ENCODE measurements around the gene GCNT3.
A peak's percentile ranks its signal among the peaks of the same experiment; 100 is the strongest.

The GCNT3 gene
- total RNA-seq: 0 to 0.15 (median 0) reads per million in 4 donors

DNA sequence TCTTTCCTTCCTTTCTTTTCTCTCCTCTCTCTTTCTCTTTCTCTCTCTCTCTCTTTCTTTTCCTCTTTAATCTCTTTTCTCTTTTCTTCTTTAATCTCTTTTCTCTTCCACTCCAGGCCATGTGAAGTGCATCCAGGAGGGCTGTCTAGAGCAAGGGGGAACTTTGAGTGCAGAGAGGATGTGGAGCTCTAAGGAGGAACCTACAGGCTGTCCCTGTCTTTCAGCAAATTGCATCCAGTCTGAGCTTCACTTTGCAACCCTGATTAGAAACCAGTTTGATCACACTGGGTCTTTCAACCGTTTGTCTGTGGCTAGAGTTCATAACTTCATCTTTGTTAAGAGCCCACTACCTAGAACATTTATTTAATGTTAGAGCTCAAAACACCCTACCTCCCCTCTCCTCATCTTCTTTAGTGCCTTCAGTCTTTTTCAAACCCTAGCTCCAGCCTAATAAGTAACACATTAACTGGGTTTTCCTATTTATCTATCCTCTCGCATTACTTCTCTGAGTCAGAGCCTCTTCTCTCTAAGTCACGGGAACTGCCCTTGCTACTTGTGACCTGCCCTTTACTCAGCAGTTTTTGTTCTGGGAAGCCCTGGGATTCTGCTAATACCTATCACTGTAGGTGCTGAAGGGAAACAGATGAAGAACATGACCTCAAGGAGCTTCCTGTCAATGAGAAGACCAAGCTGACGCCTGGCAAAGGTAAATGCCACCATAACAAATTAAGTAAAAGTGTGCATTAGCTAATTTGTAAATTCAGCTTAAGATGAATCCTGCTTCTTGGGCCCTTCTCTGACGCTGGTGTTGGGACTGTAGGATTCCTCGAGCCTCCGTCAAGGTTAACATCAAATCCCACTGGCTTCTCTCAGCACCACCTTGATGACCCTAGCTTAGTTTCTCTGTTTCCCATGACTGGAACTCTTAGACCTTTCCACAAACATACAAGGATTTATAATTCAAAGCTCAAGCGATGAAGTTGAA is at the start of gene GCNT3:
Gene GCNT3 (plus strand): TSS at position 508 of the 985 bp plus-strand sequence. CDS start 6,456 bp downstream, outside the sequence.
- DNase-seq: no peak

GRCh38 chr15:59562448-59563186 is 49.0 kb upstream of the GCNT3 start:
- no peak for DNase-seq

DNA sequence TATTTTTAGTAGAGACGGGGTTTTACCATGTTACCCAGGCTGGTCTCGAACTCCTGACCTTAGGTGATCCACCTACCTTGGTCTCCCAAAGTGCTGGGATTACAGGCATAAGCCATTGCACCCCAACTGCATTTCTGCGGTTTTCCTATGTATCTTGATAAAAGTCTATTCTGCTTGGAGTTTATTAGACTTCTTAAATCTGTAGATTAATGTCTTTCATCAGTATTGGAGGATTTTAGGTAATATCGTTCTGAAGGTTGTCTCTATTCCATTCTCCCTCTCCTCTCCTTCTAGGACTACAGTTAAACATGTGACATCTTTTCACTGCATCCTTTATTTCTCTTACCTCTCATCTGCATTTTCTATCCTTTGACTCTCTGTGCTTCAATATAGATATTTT is 46.3 kb upstream of the GCNT3 start:
- DNase-seq: no peak

DNA sequence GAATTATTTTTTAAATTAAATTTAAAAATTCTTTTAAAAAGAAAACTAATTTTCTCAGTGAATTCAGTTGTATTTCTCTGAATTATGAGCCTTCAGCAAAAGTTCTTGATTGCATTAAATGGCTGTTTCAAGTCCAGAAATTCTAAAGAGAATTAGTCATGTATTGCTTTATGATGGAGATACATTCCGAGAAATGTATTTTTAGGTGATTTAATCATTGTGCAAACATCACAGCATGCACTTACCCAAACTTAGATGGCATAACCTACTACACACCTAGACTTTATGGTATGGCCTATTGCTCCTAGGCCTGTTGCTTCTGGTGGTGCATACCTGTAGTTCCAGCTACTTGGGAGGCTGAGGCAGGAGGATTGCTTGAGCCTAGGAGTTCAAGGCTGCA is 44.3 kb upstream of the GCNT3 start:
- no peak for DNase-seq

DNA sequence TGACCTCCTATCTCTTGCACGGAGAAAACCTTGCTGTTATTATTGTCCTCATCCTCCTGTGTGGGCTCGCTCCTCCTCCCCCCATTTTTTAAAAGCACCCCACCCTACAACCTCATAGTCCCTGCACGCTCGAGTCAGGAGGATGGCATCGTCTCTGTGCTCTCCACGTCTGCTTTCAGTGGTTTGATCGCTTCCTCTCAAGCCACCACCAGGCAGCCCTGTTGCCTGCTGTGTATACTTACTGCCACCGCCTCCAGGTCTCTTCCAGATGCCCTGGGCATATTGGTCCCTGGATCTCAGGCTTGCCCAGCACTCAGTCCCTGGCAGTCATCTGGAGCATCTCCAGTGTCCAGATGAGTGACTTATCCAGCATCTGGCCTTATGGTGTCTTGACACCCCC is 42.1 kb upstream of the GCNT3 start:
- no peak for DNase-seq

DNA sequence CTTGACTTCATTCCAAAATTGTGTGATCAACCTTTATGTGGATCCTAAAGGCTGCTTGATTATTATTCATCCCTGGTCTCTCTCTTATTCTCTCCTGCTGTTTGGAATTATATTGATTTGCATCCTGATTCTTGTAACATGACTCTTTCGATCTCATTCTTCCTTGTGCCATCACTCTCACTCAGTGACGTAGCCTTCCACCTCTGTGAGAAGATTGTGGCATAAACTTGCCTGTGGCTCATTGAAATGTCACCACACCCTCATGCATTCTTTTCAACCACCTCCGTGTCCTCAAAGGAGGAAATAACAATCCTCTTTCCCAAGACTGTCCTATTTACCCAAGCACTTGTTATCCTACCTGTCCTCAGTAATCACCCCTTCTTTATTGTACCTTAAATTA is 41.3 kb upstream of the GCNT3 start:
- no peak for DNase-seq

DNA sequence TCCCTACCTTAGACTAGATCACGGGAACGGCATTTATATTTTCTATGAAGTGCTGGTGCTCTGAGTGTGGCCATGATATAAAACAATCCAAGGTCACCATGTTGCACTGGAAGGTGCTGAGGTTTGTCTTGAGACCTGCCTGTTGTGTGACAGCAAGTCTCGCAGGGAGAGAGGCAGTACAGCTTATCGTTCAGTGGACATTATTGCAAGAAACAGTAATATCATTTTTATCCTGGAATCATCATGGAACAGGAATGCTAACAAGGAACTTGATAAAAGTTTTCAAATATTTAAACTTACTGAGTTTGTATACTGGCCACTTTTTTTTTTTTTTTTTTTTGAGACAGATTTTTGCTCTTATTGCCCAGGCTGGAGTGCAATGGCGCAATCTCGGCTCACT is 40.0 kb upstream of the GCNT3 start:
- no peak for DNase-seq

DNA sequence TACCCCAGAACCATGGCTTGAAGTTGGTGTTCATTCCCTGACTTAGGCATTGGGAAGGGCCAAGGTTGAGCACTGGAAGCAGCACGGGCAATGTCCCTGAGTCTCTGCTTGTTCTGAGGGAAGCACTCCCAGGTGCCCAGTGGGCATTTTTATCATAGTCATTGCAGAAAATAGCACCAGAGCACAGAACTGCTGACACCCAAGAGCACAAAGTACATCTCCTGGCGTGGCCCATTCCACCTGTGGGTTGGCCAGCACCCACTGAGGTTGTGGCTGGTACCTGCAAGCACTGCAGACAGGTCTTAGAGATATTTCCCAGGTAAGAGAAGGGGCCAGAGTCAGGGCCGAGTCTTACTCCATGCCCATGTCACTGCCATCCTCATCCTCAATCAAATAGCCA is 28.5 kb upstream of the GCNT3 start:
- DNase-seq: no peak

DNA sequence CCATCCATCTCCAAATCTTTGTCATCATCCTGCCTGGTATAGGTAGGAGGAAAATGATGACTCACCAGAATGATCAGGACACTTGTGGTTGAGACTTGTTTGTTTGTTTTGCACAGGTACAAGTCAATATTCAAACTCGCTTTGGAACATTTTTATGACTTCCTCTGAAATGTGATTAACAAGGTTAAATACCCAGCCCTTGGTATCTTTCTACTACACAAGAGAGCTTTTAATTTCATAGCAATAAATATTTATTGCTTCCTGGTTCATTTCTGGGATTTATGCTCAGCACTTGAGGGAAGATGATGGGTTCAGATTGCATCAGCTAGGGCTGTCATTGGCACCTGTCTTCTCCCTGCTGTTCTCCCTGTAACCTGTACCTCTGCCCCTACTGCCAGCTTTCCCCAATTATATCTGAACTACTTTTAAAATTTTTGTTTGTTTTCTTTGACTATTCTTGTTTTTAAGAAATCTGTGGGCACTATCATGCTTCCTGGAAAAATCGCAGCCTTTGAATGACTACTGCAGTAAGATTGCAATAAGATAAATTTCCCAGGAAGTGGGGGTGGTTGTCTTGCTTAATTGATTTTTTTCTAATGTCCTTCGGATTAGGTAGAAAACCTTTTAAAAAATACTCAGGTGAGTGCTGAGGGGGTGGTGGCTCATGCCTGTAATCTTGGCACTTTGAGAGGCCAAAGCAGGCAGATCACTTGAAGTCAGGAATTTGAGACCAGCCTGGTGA is 24.3 kb upstream of the GCNT3 start:
- no peak for DNase-seq

GRCh38 chr15:59590027-59590426 is 21.6 kb upstream of the GCNT3 start:
- peak in 1 of 5 donors; percentile 74 for DNase-seq

- peak in 1 of 5 donors; percentile 8 for DNase-seq
Measured at GRCh38 chr15:59591356-59591755, 20.2 kb upstream of the GCNT3 start.

DNA sequence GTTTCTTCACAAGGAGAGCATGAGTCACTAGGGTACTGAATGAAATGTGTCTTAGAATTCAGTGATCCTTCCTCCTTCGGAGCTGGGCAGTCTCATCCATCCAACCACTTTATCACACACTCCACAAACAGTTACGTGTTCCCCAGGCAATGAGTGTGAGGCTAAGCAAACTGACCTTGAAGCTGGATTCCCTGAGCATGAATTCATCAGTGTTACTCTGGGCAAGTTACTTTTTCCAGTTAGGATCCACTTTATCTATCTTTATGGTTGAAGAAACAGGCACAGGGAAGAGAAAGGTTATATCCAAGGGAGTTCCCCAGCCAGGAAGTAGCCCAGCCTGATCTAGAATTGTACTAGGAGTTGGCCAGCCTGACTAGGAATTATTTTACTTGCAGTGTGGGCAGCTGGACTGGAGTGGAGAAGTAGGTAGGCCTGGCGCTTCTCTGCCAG is 17.1 kb upstream of the GCNT3 start:
- no peak for DNase-seq

GRCh38 chr15:59594991-59595390 is 16.6 kb upstream of the GCNT3 start:
- DNase-seq: no peak

GRCh38 chr15:59595434-59595915 is 16.1 kb upstream of the GCNT3 start:
- DNase-seq: no peak

DNA sequence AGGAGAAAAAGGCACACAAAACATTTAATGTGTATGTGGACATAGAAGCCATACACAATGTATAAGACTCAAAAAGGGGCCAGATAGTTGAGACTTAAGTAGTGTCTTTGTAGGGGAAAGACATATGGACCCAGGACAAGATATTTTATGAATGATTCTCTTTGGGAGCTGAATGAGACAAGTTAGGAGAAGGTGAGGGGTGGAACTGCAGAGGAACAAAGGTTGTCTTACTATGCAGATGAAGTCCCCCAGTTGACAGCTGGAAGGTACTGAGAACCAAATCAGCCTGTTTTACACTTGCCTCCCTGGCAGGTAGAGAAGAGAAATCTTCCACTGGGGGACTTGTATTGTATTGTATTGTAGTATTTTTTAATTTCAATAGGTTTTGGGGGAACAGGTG is 14.9 kb upstream of the GCNT3 start:
- no peak for DNase-seq

DNA sequence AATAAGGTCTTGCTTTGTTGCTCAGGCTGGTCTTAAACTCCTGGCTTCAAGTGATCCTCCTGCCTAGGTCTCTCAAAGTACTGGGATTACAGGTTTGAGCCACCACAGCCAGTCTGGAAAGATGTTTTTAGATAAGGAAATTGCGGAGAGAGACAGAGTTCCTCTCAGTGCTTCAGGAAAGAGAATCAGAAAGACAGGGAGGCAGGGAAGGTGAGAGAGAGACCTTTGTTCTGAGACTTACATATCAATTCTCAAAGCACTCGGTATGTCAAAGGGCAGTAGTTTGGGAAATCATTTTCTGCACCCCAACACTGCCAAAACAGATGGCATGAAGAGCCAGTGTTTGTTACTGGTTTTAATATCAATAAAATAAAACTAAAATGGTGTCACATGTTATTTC is 13.1 kb upstream of the GCNT3 start:
- DNase-seq: no peak

DNA sequence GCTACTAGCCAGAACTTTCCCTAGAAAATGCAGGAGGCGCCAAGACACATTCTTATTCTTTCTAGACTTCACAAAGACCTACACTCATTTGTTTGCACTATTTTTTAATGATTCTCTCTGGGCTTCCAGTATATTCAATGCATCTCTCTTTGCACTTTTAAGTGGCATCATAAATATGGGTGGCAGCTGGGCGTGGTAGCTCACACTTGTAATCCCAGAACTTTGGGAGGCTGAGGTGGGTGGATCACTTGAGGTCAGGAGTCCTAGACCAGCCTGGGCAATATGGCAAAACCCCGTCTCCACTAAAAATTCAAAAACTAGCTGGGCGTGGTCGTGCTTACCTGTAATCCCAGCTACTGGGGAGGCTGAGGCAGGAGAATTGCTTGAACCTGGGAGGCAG is 5.6 kb upstream of the GCNT3 start:
- DNase-seq: no peak

GRCh38 chr15:59609730-59610712 is 1.6 kb upstream of the GCNT3 start:
- no peak for DNase-seq

DNA sequence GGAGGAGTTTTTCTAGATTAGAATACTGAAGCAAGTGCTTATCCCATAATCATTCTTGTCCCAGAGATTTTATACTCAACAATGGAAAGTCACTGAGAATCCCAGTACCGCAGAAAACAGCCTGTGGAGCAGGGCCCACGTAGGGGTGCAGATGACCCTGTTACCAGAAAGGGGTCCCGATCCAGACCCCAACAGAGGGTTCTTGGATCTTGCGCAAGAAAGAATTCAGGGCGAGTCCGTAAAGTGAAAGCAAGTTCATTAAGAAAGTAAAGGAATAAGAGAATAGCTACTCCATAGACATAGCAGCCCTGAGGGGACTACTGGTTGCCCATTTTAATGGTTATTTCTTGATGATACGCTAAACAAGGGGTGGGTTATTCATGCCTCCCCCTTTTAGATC is 2.6 kb downstream of the GCNT3 start:
- DNase-seq: no peak

DNA sequence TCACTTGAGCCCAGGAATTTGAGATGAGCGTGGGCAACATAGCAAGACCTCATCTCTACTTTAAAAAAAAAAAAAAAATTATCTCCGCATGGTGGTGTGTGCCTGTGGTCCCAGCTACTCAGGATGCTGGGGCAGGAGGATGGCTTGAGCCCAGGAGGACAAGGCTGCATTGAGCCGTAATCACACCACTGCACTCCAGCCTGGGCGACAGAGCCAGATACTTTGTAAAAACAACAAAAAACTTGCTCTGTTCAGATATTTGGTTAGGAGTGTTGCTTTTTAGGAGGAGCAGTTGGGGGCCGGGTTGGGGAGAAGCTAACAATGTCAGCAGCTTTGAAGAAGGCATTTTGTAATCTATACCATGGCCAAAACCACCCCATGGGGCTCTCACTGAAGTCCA is 4.1 kb downstream of the GCNT3 start:
- no peak for DNase-seq

GRCh38 chr15:59616379-59616778 is 4.8 kb downstream of the GCNT3 start:
- DNase-seq: no peak

GRCh38 chr15:59618406-59618805 is 6.8 kb downstream of the GCNT3 start:
- no peak for DNase-seq
